K562 (cell line): ENCODE data around the gene CREB3L2. TPM values are rescaled to one million over a fixed set of nuclear protein-coding genes. Genes with fewer than 3 reads are reported as not detected.
A peak's percentile ranks its signal among the peaks of the same experiment; 100 is the strongest.

ENCODE experiments used
- BMI1 ChIP-seq: fragments of 150-350 bp; IDR thresholded peaks from 2 replicates; pipeline ENCODE4 v1.6.1; 2014; ENCODE audit warnings: low read length
- CHD1 ChIP-seq: fragments of 200-600 bp; sonication (generic); IDR thresholded peaks from one replicate; pipeline ENCODE4 v1.6.1; 2012; ENCODE audit warnings: mild to moderate bottlenecking, moderate library complexity, low read length, inconsistent platforms
- FOXK1 ChIP-seq: sonication (generic); formaldehyde crosslinking; IDR thresholded peaks from 2 replicates; pipeline ENCODE4 v1.8.0; 2022; ENCODE audit warnings: missing genetic modification reagents, mild to moderate bottlenecking, borderline replicate concordance
- FOXM1 ChIP-seq, 2 experiments: fragments of 450-650 bp in 1 of 2; sonication (generic) in 1 of 2; formaldehyde crosslinking in 1 of 2; IDR thresholded peaks; 2 replicates each; pipeline versions ENCODE4 v1.6.1 to v1.9.0; 2017 to 2022; ENCODE audit warnings: low read depth in 2 of 2, mild to moderate bottlenecking in 2 of 2, missing genetic modification reagents in 1 of 2, moderate library complexity in 1 of 2
- FOXP4 ChIP-seq: sonication (generic); formaldehyde crosslinking; IDR thresholded peaks from 2 replicates; pipeline ENCODE4 v1.8.0; 2022; ENCODE audit warnings: mild to moderate bottlenecking, missing genetic modification reagents, borderline replicate concordance
- KAT8 ChIP-seq: fragments of 450-650 bp; IDR thresholded peaks from 2 replicates; pipeline ENCODE4 v1.6.1; 2016; ENCODE audit warnings: low read depth, mild to moderate bottlenecking
- KDM2B ChIP-seq: fragments of 250-450 bp; sonication (Bioruptor Pico); IDR thresholded peaks from 2 replicates; pipeline ENCODE4 v1.8.0; 2021; ENCODE audit warnings: mild to moderate bottlenecking, moderate library complexity
- KDM4B ChIP-seq, 2 experiments: fragments of 450-650 bp in 1 of 2; sonication (generic) in 1 of 2; IDR thresholded peaks; 2 replicates each; pipeline ENCODE4 v1.6.1; 2016 to 2017; ENCODE audit warnings: borderline replicate concordance in 2 of 2, antibody characterized with exemption in 1 of 2, low read depth in 1 of 2, mild to moderate bottlenecking in 1 of 2
- KLF13 ChIP-seq: fragments of 450-650 bp; IDR thresholded peaks from 2 replicates; pipeline ENCODE4 v1.6.1; 2016; ENCODE audit warnings: missing genetic modification characterization, low read depth, mild to moderate bottlenecking, missing compliant biosample characterization, moderate library complexity, borderline replicate concordance
- MEIS2 ChIP-seq: fragments of 450-650 bp; IDR thresholded peaks from 2 replicates; pipeline ENCODE4 v1.6.1; 2014; ENCODE audit warnings: mild to moderate bottlenecking; ENCODE audit not compliant: partially characterized antibody
- MYC ChIP-seq, 2 experiments: fragments of 250-450 bp in 1 of 2; sonication (Bioruptor Pico) in 1 of 2; IDR thresholded peaks; 2 replicates each; pipeline versions ENCODE4 v1.5.1 to v1.6.1; 2012 to 2021; ENCODE audit warnings: low read depth in 2 of 2, borderline replicate concordance in 1 of 2, improper control_type of control experiment in 1 of 2, low read length in 1 of 2, mild to moderate bottlenecking in 1 of 2, moderate library complexity in 1 of 2
- RHOXF2B ChIP-seq: fragments of 250-450 bp; sonication (Bioruptor Pico); conservative IDR thresholded peaks from 2 replicates; pipeline ENCODE4 v1.5.1; 2021
- SMARCA4 ChIP-seq: fragments of 450-650 bp; IDR thresholded peaks from 2 replicates; pipeline ENCODE4 v1.6.1; 2016
- SMARCE1 ChIP-seq: fragments of 450-650 bp; IDR thresholded peaks from 2 replicates; pipeline ENCODE4 v1.7.1; 2016; ENCODE audit warnings: mild to moderate bottlenecking
- SOX6 ChIP-seq: fragments of 450-650 bp; IDR thresholded peaks from 2 replicates; pipeline ENCODE4 v1.6.1; 2014; ENCODE audit warnings: mild to moderate bottlenecking
- ZBTB1 ChIP-seq: sonication (generic); formaldehyde crosslinking; IDR thresholded peaks from 2 replicates; pipeline ENCODE4 v1.8.1; 2023; ENCODE audit warnings: missing genetic modification reagents, low read depth, mild to moderate bottlenecking, borderline replicate concordance
- ZNF124 ChIP-seq: sonication (generic); formaldehyde crosslinking; IDR thresholded peaks from 2 replicates; pipeline ENCODE4 v1.8.1; 2022; ENCODE audit warnings: missing genetic modification reagents
- ZNF217 ChIP-seq: sonication (generic); formaldehyde crosslinking; IDR thresholded peaks from 2 replicates; pipeline ENCODE4 v1.8.0; 2022; ENCODE audit warnings: mild to moderate bottlenecking, missing genetic modification reagents
- polyA plus RNA-seq, 8 experiments: library from polyadenylated mRNA; depleted of rRNA in 4 of 8; stranded (reverse) in 5 of 8; unstranded in 3 of 8; fragments of >200 nt; fragmentation: Nextera tagmentation in 2 of 8; fragmentation: Illumina TruSeq in 1 of 8; extraction: Ambion mirVana in 2 of 8; extraction: Trizol in 1 of 8; gene quantifications; 2 replicates each; pipeline versions ENCODE4 v1.2.1 to v1.2.3, GENCODE V29; 2011 to 2014; ENCODE audit warnings: inconsistent platforms in 1 of 8, missing spikeins in 1 of 8
- total RNA-seq, 7 experiments: library from RNA; depleted of rRNA in 6 of 7; stranded (reverse); fragments of >200 nt in 6 of 7; fragmentation: Illumina TruSeq in 2 of 7; extraction: Trizol in 2 of 7; gene quantifications; 2 replicates each; pipeline versions ENCODE4 v1.2.1 to v1.2.3, GENCODE V29; 2011 to 2021; ENCODE audit warnings: low replicate concordance in 1 of 7
- TF ChIP-seq, protein P1 (sequence below): fragments of 450-650 bp; IDR thresholded peaks from 2 replicates; pipeline ENCODE4 v1.7.1; 2018; ENCODE audit warnings: mild to moderate bottlenecking, low read depth; ENCODE audit not compliant: partially characterized antibody
- TF ChIP-seq, protein P2 (sequence below): sonication (generic); formaldehyde crosslinking; IDR thresholded peaks from 2 replicates; pipeline ENCODE4 v1.4.0; 2020; ENCODE audit warnings: mild to moderate bottlenecking, missing genetic modification reagents

Gene CREB3L2
- total and polyA plus RNA-seq, 9 of the 15 experiments (the other 6 are each of a cell fraction or from before 2014, with no cell fraction given) = 7.1 to 45.6 (median 15.8) TPM

DNA sequence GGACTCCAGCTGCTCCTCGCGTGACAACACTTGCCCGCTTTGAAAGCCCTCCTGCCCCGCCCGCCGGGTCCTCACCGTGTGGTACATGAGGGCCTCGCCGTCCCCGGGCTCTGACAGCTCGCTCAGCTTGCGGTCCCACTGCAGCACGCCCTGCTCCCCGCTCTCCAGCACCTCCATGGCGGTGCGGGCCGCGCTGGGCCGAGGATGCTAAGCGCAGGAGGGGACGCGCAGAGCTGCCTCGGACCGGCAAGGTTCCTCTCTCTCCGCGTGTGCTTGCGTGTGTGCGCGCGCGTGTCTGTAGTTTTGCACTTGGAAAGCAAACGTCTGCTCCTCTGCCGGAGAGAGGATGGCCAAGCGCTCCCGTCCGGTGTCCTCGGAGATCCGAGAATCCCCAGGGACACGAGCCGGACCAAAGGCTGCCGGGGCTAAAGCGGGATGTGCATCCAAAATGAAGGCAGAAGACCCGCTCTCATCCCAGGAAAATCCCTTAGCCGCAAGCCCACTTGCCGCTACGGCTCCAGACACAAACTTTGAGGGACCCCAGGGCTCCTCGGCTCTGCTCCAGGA is at the start of gene CREB3L2 (continued):
- peak; percentile 83; the same call in 1 of the 2 replicates for TF ChIP-seq FOXP4 (CRISPR knock-in tag)
- TF ChIP-seq, protein P1, sequence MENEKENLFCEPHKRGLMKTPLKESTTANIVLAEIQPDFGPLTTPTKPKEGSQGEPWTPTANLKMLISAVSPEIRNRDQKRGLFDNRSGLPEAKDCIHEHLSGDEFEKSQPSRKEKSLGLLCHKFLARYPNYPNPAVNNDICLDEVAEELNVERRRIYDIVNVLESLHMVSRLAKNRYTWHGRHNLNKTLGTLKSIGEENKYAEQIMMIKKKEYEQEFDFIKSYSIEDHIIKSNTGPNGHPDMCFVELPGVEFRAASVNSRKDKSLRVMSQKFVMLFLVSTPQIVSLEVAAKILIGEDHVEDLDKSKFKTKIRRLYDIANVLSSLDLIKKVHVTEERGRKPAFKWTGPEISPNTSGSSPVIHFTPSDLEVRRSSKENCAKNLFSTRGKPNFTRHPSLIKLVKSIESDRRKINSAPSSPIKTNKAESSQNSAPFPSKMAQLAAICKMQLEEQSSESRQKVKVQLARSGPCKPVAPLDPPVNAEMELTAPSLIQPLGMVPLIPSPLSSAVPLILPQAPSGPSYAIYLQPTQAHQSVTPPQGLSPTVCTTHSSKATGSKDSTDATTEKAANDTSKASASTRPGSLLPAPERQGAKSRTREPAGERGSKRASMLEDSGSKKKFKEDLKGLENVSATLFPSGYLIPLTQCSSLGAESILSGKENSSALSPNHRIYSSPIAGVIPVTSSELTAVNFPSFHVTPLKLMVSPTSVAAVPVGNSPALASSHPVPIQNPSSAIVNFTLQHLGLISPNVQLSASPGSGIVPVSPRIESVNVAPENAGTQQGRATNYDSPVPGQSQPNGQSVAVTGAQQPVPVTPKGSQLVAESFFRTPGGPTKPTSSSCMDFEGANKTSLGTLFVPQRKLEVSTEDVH = no peak
- no peak for TF ChIP-seq ZNF217
- TF ChIP-seq MEIS2 = peak; percentile 7
- TF ChIP-seq KDM2B (CRISPR knock-in tag) = peak; percentile 81
- TF ChIP-seq MYC (IDR thresholded peaks at IDR 0.05; ENCODE audit: low read depth, low read length) = peak; percentile 6; the same call in 1 of the 2 replicates
- peak; percentile 75; the same call in 1 of the 2 replicates for TF ChIP-seq MYC (CRISPR knock-in tag; IDR thresholded peaks at IDR 0.05; ENCODE audit: borderline replicate concordance, low read depth)
- no peak for TF ChIP-seq FOXM1 (IDR thresholded peaks at IDR 0.05; ENCODE audit: low read depth)
- TF ChIP-seq FOXM1 (CRISPR knock-in tag; IDR thresholded peaks at IDR 0.05; ENCODE audit: low read depth) = peak; percentile 92; the same call in 1 of the 2 replicates
- TF ChIP-seq ZBTB1 = no peak; the same call in 1 of the 2 replicates
- TF ChIP-seq BMI1 = no peak
- 0 out of 2 replicates have a peak, but pooled peaks have one; percentile 6 for TF ChIP-seq SOX6
- TF ChIP-seq, protein P2, sequence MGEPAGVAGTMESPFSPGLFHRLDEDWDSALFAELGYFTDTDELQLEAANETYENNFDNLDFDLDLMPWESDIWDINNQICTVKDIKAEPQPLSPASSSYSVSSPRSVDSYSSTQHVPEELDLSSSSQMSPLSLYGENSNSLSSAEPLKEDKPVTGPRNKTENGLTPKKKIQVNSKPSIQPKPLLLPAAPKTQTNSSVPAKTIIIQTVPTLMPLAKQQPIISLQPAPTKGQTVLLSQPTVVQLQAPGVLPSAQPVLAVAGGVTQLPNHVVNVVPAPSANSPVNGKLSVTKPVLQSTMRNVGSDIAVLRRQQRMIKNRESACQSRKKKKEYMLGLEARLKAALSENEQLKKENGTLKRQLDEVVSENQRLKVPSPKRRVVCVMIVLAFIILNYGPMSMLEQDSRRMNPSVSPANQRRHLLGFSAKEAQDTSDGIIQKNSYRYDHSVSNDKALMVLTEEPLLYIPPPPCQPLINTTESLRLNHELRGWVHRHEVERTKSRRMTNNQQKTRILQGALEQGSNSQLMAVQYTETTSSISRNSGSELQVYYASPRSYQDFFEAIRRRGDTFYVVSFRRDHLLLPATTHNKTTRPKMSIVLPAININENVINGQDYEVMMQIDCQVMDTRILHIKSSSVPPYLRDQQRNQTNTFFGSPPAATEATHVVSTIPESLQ (CRISPR knock-in tag) = no peak
- TF ChIP-seq FOXK1 (CRISPR knock-in tag) = peak; percentile 91; the same call in 1 of the 2 replicates
- TF ChIP-seq CHD1 = peak; percentile 92
- TF ChIP-seq KDM4B (IDR thresholded peaks at IDR 0.05; ENCODE audit: borderline replicate concordance in 2 of 2, low read depth in 1 of 2) = 0 out of 4 replicates have a peak, but pooled peaks of 1 of the 2 experiments have one; percentile 48
- no peak for TF ChIP-seq ZNF124
- no peak; the same call in 1 of the 2 replicates for TF ChIP-seq KLF13 (tag)
- TF ChIP-seq SMARCA4 = peak; percentile 29; the same call in 1 of the 2 replicates
- no peak for TF ChIP-seq SMARCE1
- TF ChIP-seq RHOXF2B (CRISPR knock-in tag) = no peak
- no peak for TF ChIP-seq KAT8
